HPDE6-E6E7 (cell line): Measurements from ENCODE around the gene RASGEF1C.

Experiments used
- DNase-seq: peaks from one replicate; pipeline ENCODE4 v3.0.0; 2011; ENCODE audit warnings: missing footprints; ENCODE audit errors: extremely low spot score

RASGEF1C gene

DNA sequence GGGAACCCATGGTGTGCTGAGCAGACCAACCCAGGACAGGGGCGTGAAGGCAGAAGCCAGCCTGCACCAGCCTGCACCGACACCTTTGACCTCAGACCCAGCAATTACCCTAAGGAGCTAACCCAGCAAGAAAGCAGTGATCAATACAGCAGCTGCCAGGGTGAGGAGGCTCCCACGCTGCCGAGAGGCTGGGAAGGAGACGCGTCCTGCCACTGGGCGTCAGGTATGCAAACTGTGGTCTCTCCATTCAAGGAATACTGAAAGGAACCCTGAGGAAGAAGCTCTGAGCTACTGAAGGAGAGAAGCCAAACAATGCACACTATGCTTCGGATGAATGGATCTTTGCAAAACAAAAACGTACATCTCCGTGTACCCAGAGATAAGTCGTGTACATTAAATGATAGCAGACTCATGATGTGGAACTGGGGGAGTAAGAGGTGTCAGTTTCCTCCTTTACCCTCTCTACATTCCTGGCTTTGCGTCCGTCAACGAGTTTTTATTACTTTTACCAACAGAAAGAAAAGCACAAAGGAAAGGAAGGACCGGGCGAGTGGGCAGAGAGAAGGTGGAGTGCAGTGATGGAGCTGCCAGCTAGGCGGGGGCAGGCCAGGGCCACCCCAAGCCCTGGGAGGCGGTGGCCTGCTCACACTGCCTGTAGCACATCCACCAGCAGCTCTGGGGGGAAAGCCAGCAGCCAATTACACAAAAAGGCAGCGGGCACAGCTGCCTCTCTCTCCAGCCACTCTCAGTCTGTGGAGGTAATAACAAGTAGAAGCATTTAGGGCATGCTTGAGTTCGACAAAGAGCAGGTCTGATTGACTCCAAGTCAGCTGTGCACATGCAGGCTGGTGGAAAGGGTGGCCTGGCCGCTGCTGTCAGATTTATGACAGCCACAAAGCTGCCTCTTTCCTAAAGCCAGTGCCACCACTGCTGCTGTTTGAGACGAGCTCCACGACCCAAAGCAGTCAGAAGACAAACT lies 29.3 kb downstream of the RASGEF1C start:
- no peak for DNase-seq

DNA sequence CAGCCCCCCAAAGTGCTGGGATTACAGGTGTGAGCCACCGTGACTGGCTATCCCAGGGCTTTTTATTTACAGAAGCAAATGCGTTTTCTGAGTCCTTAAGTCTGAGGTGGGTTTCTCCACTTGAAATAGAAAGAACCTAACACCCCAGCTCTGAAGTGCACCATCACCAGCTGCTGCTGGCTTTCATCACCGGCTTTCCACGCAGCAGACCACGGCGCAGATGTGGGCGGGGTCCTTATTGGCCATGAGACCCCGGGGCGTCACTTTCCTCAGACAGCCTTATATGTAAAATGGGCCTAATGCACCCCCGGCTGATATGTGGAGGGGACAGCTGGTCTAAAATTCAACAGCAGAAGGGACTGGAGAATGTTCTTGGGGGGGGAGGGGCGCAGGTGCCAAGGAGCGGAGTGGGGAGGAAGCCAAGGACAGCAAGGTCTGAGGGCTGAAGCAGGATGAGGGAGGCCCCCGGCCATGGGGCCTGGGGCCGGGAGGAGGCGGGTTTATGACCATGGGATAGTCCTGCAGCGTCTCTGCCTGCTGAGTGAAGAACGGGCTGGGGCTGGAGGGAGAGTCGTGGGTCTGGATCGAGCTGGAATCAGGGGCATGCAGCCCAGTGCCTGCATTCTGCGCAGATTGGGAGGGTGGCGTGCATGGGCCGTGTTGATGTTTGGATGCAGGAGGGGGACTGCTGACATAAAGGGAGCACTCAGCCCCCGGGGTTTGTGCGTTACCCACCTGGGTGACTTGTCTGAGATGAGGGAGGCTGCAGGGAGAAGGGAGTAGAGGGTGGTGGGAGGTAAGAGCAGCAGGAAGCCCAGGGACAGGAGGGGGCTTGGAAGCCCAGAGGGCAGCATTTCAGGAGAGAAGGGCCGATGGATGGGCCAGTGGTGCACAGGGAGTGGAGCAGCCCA lies 30.2 kb downstream of the RASGEF1C start:
- DNase-seq, result no peak

DNA sequence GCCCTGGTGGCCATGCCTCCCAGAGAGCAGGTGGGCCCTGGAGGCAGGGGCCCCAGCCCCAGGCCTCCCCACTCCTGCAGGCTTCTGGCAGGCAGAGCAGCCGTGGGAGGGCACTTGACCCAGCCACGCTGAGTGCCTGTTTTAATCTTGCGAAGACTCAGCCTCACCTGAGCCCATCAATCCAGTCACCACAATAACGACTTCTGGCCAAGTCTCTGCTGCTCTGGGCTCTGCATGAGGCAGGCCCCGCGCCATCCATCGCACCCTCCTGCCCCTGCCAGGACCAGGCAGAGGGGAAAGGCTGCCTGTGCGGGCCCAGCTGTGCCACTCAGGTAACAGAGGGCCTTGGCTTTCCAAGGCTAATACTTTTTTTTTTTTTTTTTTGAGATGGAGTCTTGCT lies 32.8 kb downstream of the RASGEF1C start:
- DNase-seq, result no peak

DNA sequence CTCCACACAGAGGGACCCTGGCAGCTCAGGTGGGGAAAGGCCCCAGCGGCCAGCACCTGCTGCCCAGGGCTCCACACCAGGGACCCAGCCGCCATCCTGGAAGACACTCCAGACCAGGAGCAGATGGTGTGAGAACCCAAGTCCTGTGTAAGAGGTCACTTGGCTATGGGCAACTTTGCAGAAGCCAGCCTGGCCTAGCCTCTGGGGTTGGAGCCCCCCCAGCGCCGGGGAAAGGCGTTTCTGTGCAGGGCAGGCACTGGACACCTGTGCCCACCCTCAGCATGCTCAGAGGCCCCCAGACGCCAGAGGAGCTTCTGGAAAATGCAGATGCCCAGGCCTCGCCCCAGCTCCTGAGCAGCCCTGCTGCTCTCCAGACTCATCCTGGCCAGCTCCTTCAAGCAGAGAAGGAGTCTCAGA lies 34.0 kb downstream of the RASGEF1C start:
- DNase-seq, result no peak

DNA sequence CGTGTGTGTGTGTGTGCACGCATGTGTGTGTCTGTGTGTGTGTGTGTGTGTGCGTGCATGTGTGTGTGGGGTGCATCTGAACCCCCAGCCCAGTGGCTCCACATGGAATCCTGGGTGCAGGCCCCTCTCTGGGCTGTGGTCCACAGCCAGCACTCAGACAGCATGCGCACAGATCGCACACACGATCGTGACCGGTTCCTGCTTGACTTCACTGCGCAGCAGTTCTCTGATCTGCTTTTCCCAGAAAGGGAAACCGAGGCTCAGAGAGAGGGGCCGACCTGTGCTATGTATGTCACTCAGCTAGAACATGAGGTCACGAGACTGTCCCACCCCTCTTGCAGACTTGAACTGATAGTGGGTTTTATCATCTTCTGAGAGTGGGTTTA lies 34.4 kb downstream of the RASGEF1C start:
- no peak for DNase-seq

DNA sequence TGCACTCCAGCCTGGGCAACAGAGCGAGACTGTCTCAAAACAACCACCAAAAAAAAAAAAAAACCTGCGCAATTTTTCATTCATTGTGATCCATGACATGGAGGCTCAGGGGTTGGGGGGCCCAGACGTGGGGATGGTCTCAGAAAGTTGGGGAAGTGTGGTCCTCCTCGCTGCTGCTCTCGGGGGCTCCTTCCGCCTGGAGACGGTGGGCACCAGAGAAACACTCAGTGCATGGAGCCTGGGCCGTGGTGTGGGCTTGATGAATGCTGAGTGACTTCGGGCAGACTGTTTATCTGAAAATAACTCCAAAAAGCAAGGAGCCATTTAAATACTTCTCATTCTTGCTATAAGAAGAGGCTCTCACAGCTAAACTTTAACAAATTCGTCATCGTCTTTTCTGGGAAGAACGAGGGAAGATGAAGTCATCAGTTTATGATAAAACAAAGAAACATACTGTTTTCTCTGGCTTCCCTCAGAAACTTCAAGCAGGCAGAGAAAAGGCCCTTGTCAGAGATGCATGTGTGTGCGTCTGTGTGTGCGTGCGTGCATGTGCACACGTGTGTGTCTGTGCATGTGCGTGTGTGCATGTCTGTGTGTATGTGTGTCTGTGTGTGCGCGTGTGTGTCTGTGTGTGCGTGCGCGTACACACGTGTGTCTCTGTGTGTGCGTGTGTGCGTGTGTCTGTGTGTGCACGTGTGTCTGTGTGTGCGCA lies 35.0 kb downstream of the RASGEF1C start:
- DNase-seq, result no peak

DNA sequence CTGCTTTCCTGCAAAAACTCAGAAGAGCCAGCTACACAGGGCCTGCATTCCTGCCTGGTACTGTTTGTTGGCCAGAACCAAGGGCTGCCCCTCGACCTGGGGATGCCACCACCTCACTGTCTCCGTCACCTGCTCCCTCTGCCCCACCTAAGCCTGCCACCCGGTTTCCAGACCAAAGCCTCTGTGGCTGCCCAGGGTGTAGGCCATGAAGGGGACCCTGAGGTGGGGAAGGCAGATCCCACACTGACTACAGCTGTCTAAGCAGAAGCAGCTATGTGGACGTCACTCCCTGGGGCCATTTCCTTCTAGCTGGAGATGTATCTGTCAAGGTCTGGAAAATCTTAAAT lies 35.8 kb downstream of the RASGEF1C start:
- DNase-seq, result no peak

DNA sequence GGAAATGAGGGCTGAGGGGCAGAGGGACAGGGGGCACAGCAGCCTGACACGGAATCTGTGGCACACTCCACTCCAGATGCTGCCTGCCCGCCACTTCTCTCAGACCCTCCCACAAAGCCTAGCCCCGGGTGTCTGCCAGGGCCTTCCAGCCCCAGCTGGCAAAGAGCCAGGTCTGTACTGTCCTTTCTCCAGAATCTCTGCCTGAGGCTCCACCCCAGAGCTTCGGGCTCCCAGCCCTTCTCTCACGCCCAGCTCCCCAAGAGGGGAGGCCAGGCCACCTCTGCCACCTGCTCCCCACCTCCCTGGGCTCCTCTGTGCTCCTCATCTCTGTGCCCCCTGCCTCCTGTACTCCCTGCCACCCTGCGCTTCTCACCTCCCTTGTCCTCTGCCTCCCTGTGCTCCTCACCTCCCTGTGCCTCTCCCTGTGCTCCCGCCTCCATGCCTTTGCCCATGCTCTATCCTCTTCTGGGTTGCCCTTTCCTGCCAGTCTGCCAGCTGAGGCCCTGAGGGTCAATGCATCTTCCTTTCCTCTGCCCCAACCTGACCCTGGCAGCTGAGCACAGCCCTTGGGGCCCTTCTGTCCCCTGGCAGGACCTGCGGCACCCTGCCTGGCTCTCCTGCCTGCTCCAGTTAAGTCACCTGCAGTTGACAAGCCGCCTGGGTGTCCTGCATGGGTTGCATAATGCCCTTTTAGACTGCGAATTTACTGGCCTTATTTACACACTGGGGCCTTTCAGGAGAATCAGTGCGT lies 36.4 kb downstream of the RASGEF1C start:
- no peak for DNase-seq

DNA sequence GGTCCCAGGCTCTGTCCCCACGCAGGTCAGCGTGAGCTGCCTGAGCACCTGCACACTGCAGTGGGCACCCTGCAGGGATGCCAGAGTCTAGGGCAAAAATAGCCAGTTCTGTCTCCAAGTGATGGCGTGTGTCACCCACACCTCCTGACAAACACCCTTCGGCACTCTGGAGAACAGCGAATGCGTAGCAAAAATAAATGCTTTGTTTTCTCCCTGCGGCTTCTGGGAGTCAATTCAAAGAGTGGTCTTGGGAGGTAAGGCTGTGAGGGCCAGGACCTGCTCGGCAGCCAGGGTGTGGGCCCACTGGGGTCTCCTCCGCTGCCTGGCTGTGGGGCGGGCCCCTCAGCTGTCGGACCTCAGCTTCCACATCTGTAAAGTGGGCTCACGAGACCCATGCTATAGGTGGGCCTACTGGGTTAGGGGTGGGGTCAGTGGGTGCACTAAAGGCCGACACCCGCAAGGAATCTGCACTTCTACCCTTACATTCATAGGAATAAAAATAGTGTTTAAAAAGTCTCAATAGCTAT lies 37.4 kb downstream of the RASGEF1C start:
- no peak for DNase-seq

DNA sequence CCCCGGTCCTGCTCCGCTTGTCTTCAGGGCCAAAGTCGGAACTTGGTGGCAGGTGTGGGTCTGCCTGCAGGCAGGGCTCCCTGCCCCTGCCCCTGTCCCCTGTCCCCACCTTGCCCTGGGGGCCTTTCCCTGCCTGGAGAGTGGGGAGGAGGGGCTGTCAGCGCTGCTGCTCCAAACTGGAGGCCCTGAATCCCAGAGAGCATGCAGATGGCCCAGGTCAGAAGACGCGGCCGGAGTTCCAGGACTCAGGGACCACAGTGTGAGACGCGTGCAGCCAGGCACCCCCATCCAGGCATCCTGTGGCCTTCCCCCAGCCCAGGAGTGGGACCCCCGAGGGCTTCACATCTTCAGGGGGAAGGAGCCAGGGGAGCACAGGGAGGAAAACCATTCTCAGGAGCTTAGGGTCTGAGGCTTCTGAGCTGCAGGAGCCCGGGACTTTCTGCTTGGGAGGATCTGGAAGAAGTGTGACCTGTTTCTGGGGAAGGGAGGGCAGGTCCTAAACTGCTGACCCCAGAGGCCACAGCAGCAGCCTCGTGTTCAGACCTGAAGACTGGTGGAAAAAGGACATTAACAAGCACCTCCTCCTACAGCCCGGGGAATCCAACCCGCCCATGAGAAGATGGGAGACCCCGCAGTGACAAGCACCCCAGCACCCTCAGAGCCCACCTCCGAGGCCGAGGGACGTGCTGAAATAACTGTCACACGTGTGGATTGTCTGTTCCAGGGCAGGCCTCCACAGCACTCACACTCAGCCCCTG lies 38.0 kb downstream of the RASGEF1C start:
- no peak for DNase-seq

DNA sequence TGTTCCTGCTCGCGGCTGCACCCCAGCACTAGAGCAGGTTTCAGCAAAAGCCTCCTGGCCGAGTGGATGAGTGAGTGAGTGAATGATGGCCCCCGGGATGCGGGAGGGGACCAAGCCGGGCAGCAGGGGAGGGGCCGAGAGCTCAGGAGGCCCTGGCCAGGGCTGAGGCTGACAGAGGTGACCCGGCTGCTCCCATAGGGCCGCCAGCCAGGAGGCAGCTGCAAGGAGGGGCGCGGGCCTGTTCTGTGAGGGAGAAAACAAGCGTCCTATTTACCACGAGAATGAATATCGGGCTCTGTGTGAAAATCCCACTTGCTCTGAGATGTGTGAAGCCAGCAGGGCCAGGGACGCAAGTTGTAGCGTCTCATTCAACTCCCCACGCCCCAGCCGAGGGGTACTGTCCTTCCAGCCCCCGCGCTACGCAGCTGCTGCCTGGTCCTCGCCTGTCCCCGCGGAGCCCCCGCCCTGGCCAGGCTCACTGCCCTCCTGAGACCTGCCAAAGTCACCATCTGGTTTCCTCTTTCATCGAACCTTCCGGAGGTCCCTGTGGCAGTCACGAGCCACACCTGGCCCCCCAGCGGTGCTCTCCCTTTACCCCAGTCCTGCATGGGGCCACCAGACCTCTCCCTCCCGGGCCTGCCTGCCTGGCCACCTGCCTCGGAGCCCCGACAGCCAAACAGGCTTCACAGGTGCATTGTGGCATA lies 38.8 kb downstream of the RASGEF1C start:
- DNase-seq, result no peak

DNA sequence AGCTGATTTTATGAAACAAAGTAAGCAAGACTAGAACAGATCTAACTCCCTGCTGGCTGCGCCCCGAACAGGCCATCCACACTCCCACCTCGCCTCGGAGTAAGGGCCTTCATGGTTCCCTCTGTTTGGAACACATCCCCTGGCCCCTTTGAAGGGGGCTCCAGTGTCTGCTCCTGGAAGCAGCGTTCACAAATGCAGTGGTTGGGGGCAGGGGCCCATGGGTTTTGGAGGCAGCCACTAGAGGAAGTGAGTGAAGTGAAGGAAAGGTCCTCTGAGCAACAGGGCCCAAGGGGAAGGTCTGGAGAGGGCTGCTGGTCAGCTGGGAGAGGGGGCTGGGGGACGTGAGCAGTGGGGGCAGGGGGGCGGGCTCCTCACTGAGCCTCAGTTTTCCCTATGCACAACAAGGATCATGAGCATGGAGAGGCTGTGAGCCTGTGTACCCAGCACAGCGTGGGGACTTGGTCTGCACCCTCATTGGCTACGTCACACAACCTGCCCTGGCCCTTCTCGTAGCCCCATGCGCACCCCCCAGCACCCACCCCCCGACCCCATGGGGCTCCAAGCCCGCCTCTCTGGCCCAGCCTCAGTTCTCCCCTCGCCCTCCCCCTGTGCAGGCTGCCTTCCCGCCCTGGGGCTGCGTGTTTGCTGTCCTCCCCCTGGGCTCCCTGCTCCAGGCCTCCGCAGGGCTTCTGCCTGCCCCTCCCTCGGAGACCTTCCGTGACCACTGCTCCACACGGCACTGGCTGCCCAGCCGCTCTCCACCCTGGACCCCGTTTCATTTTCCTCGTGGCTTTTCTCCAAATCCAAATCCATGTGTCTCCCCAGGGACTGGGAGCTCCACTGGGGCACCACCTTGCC lies 39.5 kb downstream of the RASGEF1C start:
- DNase-seq, result no peak

DNA sequence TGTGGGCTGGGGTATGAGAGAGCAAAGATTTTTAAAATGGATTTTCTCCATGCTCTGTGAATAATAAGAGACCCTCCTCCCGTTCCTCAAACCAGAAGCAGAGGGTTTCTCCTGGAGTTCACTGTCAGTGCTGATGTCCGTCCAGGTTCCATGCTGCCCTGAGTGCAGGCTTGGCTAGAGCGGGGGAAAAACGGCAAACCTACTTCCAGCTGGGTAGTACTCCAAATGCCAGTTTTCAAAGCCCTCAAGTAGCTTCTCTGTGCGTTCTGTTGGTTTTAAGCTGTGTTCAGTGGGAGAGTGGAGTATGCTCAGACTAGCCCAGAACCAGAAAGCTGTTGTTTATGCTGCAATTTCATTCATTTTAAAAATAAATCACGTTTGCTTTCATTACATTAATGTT lies 40.3 kb downstream of the RASGEF1C start:
- no peak for DNase-seq

DNA sequence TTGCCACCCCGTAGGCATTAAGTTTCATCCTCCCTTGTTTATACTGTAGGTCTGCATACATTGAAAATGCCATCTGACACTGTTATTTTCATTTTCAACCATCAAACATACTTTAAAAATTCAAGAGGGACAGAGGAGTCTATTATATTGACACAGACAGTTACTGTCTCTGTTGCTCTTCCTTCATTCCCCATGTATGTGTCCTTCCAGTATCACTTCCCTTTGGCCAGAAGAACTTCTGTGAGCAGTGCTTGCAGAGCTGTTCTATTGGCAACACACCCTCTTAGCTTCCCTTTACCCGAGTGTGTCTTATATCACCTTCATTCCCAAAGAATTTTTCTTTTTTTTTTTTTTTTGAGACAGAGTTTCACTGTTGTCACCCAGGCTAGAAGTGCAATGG lies 42.8 kb downstream of the RASGEF1C start:
- DNase-seq, result no peak

DNA sequence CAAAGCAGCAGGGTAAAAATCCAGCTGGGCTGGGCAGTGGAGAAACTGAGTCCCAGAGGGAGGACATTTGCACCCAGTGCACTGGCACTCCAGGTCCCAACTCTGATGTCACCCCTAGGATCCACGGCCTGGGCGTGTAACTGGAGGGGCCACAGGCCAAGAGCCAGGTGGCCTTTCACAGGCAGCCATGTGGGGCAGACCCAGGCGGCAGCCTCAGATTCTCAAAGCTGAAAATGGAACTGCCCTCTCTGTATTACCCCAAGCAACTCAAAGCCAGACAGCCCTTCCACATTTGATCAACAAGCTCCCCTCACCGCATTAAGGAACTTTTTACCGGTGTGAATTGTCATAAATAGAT lies 46.7 kb downstream of the RASGEF1C start:
- no peak for DNase-seq

DNA sequence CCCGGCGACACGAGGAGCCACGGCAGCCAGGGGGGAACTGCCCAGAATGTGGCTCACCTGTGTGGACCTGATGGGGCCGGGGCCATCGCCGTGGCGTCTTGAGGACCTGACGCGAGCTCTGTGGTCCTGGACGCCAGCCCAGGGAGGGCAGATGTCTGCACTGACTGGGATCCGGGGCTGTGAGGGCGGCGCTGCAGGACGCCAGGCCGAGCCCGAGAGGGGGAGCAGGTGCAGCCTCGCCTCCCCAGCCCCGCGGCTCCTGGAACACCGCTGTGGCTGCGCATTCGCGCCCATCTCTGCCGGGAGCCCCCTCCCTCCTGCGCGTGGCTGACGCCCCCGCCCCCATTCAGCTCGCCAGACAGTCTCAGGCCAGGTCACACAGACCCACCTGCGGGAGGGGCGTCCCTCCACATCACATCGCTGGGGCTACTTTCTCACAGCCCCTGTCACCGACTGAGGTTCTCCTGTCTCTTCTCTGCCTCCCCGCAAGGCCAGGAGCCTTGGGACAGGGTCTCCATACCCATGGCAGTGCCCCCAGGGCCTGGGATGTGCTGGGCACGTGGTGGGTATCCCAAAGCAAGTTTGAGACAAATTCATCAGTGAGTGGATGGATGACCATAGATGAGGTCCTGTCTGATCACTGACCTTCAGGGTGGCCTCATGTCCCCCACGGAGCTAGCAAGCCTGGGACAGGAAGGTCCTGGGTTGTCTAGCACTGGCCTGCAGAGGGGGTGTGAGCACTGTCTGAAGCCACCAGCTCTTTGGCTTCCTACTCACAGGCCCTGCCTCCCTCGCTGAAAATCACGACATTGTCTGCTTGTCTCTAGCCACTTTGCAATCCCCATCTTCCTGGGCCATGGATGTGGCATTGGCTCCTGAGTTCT lies 47.3 kb downstream of the RASGEF1C start:
- no peak for DNase-seq

DNA sequence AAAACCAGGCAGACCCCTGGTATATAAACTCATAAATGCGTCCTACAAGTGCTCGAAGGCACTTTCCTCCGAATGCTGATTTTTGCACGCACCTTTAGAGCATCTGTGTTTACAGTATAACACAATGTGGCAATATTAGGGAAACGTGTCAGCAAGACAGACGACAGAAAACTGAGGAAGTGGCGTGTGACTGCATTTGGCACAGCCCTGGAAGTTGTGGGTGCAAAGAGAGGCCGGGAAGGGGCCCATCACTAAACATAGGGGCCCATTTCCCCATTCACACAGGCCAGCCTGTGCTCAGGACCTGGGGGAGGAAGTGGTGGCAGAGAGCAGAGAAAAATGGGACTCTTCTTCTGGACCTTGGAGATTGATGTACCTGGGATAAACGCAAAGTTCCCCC lies 48.2 kb downstream of the RASGEF1C start:
- DNase-seq, result no peak

DNA sequence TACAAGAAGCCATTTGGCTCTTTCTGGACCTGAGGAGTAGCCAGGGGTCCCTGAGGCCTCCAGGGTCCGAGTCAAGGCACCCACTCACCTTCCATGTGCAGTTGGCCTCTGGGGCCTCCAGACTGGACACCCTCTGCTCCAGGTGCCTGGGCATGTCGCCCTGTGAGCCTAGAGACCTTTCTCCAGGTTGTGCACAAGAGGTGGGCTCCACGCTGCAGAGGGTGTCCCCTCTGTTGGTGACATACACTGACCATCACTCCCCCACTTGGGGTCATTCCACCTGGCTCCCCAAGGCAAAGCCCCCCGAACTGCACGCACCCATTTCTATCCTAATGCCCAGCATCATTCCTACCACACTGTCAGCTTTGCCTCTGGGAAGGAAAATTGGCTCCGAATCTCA lies 48.8 kb downstream of the RASGEF1C start:
- no peak for DNase-seq
